HL-60 (cell line): ENCODE data around the gene COL5A2.

Source experiments
- DNase-seq, 2 experiments: peaks; one replicate each; pipeline ENCODE4 v3.0.0-alpha.2; 2010 to 2020; ENCODE audit warnings: low read depth in 1 of 2, low spot score in 1 of 2
- H3K27ac ChIP-seq: fragments of 250-450 bp; sonication (Bioruptor Pico); replicated peaks from 2 replicates; pipeline ENCODE4 v1.5.1; 2020; ENCODE audit warnings: mild to moderate bottlenecking, moderate library complexity
- H3K27me3 ChIP-seq: fragments of 250-450 bp; sonication (Bioruptor Pico); 2 replicates; pipeline ENCODE4 v1.5.1; 2021; ENCODE audit warnings: mild to moderate bottlenecking, moderate library complexity; ENCODE audit not compliant: insufficient read depth, poor library complexity, severe bottlenecking
- H3K4me3 ChIP-seq: replicated peaks from 2 replicates; pipeline ENCODE4 v1.5.1; 2011; ENCODE audit warnings: mild to moderate bottlenecking, control low read depth, low read length; ENCODE audit not compliant: insufficient read depth
- GABPA ChIP-seq: IDR thresholded peaks from 2 replicates; pipeline ENCODE4 v1.6.1; 2012; ENCODE audit warnings: low read depth
- POLR2AphosphoS5 ChIP-seq: IDR thresholded peaks from 2 replicates; pipeline ENCODE4 v1.6.1; 2012; ENCODE audit warnings: low read depth
- SPI1 ChIP-seq: IDR thresholded peaks from 2 replicates; pipeline ENCODE4 v1.6.1; 2012; ENCODE audit warnings: low read depth, mild to moderate bottlenecking, borderline replicate concordance
- TF ChIP-seq, protein P1 (sequence below): IDR thresholded peaks from 2 replicates; pipeline ENCODE4 v1.6.1; 2012; ENCODE audit warnings: low read depth; ENCODE audit not compliant: insufficient replicate concordance
- TF ChIP-seq, protein P2 (sequence below): IDR thresholded peaks from one replicate; pipeline ENCODE4 v1.5.1; 2011; ENCODE audit warnings: low read length, control low read depth, inconsistent platforms; ENCODE audit not compliant: insufficient read depth

Gene COL5A2

DNA sequence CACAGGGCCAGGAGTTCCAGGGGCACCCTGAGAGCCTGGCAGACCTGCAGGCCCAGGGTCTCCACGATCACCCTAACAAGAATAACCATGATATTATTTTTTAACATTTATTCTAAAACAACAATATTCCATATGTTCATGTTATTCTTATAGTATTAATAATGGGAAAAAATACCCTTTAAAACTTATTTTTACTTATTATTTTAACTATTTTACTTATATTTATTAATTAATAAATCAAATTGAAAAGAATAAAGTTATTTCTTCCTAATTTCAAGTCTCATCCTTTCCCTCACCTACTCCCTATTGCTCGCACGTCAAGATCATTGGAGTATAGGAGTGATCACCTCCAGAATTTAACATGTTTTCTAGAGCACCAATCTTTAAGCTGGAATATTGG is 133.7 kb downstream of the COL5A2 start:
- Histone ChIP-seq H3K27me3 (no peaks in the 10 kb centered on the region), H3K4me3 (no peak overlapping the region), H3K27ac (no peak overlapping the region)
- no peak for DNase-seq
- TF ChIP-seq, protein P1, sequence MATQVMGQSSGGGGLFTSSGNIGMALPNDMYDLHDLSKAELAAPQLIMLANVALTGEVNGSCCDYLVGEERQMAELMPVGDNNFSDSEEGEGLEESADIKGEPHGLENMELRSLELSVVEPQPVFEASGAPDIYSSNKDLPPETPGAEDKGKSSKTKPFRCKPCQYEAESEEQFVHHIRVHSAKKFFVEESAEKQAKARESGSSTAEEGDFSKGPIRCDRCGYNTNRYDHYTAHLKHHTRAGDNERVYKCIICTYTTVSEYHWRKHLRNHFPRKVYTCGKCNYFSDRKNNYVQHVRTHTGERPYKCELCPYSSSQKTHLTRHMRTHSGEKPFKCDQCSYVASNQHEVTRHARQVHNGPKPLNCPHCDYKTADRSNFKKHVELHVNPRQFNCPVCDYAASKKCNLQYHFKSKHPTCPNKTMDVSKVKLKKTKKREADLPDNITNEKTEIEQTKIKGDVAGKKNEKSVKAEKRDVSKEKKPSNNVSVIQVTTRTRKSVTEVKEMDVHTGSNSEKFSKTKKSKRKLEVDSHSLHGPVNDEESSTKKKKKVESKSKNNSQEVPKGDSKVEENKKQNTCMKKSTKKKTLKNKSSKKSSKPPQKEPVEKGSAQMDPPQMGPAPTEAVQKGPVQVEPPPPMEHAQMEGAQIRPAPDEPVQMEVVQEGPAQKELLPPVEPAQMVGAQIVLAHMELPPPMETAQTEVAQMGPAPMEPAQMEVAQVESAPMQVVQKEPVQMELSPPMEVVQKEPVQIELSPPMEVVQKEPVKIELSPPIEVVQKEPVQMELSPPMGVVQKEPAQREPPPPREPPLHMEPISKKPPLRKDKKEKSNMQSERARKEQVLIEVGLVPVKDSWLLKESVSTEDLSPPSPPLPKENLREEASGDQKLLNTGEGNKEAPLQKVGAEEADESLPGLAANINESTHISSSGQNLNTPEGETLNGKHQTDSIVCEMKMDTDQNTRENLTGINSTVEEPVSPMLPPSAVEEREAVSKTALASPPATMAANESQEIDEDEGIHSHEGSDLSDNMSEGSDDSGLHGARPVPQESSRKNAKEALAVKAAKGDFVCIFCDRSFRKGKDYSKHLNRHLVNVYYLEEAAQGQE = no peak
- TF ChIP-seq GABPA = no peak
- no peak for TF ChIP-seq SPI1
- TF ChIP-seq POLR2AphosphoS5 = no peak
- TF ChIP-seq, protein P2, sequence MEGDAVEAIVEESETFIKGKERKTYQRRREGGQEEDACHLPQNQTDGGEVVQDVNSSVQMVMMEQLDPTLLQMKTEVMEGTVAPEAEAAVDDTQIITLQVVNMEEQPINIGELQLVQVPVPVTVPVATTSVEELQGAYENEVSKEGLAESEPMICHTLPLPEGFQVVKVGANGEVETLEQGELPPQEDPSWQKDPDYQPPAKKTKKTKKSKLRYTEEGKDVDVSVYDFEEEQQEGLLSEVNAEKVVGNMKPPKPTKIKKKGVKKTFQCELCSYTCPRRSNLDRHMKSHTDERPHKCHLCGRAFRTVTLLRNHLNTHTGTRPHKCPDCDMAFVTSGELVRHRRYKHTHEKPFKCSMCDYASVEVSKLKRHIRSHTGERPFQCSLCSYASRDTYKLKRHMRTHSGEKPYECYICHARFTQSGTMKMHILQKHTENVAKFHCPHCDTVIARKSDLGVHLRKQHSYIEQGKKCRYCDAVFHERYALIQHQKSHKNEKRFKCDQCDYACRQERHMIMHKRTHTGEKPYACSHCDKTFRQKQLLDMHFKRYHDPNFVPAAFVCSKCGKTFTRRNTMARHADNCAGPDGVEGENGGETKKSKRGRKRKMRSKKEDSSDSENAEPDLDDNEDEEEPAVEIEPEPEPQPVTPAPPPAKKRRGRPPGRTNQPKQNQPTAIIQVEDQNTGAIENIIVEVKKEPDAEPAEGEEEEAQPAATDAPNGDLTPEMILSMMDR = no peak

DNA sequence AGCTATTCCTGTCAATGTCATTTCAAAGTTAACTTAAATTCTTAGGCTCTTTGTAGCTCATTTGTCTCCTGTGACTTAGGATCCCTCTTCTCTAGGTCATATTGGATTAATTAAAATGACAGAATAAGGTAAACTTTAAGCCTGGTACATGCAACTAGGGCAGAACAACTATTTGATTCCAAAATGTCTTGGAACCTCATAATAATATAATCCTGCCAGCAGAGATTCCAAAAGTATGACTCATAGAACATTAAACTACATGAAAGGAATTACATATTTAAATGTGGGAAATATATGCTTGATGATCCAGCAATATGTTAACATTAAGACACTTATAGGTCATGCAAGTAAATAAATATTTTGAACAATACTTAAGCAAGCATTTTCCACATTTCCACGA is 142.0 kb downstream of the COL5A2 start:
- Histone ChIP-seq H3K27ac (no peak overlapping the region), H3K4me3 (no peak overlapping the region), H3K27me3 (no peaks in the 10 kb centered on the region)
- TF ChIP-seq, protein P1 = no peak
- TF ChIP-seq SPI1 (no peak), GABPA (no peak), POLR2AphosphoS5 (no peak)
- TF ChIP-seq, protein P2 = no peak
- DNase-seq = no peak

DNA sequence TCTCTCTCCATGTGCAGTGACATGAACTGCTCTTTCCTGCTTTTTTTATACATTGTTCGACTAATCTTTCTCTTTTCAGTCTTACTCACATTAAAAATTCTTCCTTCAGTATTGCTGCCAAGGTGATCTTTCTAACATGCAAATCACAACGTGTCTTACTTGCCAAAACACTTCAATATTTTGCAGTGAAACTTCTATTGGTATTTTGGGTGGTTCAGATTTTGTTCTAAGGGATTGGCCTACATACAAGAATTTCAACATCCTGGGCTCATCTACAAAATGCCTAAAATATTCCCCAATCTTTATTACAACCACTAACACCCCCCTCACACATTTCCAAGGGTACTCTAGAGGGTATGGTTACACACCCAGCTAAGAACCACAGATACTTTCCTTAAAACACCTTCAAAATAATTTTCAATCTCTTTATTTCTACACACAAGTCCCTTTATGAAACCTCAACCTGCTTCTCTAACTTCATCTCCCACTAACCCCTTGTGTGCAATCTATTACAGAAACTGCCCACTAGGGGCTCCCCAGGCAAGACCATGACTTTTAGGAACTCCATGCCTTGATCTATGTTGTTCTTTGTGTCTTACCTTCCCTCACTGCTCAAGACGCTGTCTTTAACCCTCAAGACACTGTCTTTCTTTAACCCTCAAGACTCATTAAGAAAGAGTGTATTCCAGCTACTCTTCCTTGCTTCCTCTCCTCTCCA is 154.5 kb downstream of the COL5A2 start:
- H3K4me3 ChIP-seq = no peak overlapping the region
- no peak for TF ChIP-seq GABPA
- H3K27me3 ChIP-seq = no peaks in the 10 kb centered on the region
- H3K27ac ChIP-seq = no peak overlapping the region
- DNase-seq = no peak

DNA sequence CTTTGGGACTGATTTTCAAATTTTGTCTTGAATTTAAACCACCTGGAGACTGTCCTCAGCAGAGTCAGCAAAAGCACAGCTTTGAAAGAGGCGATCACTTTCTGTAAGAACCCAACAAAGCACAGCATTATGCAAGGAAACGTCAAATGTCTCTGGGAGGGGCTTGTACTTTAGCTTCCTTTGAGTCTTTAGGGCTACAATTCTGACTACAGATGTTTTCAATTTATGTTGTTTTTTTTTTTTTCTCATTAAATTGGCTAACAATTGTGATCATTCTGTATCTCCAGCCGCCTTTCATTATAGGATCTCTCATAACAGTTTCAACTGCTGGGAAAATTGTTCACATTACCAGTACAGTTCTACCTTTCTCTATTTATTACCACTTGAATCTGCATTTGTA is 157.1 kb downstream of the COL5A2 start:
- H3K27ac ChIP-seq = no peak overlapping the region
- H3K4me3 ChIP-seq = no peak overlapping the region
- no peaks in the 10 kb centered on the region for H3K27me3 ChIP-seq
- DNase-seq = no peak
- TF ChIP-seq POLR2AphosphoS5 (no peak), GABPA (no peak), SPI1 (no peak)
- TF ChIP-seq, protein P2 = no peak
- TF ChIP-seq, protein P1 = no peak
